ENCODE results near the gene WNT1.

WNT1 gene

GRCh38 chr12:48938805-48939204 lies 39.3 kb upstream of the WNT1 start:
- H3K36me3 ChIP-seq (ENCODE audit: insufficient read depth, low read length), result peaks cover 67% of the 10 kb centered on the region
- DNase-seq (ENCODE audit: low read depth, low spot score), result no peak

GRCh38 chr12:48940181-48940580 lies 37.9 kb upstream of the WNT1 start:
- H3K36me3 ChIP-seq (ENCODE audit: insufficient read depth, low read length), result peaks cover 55% of the 10 kb centered on the region
- H3K9ac ChIP-seq (ENCODE audit: insufficient read length), result no peak overlapping the region
- no peak for DNase-seq (ENCODE audit: low read depth, low spot score)
- TF ChIP-seq FOXP2 (optimal IDR thresholded peaks at IDR 0.05; ENCODE audit: control extremely low read depth, extremely low read length, insufficient read depth) (no peak), POLR2AphosphoS5 (IDR thresholded peaks at IDR 0.05; ENCODE audit: borderline replicate concordance, low read depth, low read length) (no peak), EZH2 (IDR thresholded peaks at IDR 0.05) (no peak)
- H3K4me3 ChIP-seq, result no peak overlapping the region
- H3K27ac ChIP-seq, result no peak overlapping the region
- no peaks in the 10 kb centered on the region for H3K9me3 ChIP-seq (ENCODE audit: low read depth, low read length)

More at GRCh38 chr12:48938805-48939204, 39.3 kb upstream of the WNT1 start:
- Histone ChIP-seq H3K9me3 (ENCODE audit: low read depth, low read length) (no peaks in the 10 kb centered on the region), H3K9ac (ENCODE audit: insufficient read length) (no peak overlapping the region), H3K4me3 (no peak overlapping the region), H3K27ac (no peak overlapping the region)
- no peak for TF ChIP-seq POLR2AphosphoS5 (IDR thresholded peaks at IDR 0.05; ENCODE audit: borderline replicate concordance, low read depth, low read length)
- TF ChIP-seq EZH2 (IDR thresholded peaks at IDR 0.05), result no peak
- TF ChIP-seq FOXP2 (optimal IDR thresholded peaks at IDR 0.05; ENCODE audit: control extremely low read depth, extremely low read length, insufficient read depth), result no peak

- DNase-seq (ENCODE audit: low read depth, low spot score), result no peak
- no peak overlapping the region for H3K9ac ChIP-seq (ENCODE audit: insufficient read length)
- no peaks in the 10 kb centered on the region for H3K9me3 ChIP-seq (ENCODE audit: low read depth, low read length)
- no peak overlapping the region for H3K4me3 ChIP-seq
- no peak overlapping the region for H3K27ac ChIP-seq
- H3K36me3 ChIP-seq (ENCODE audit: insufficient read depth, low read length), result peaks cover 37% of the 10 kb centered on the region
- TF ChIP-seq EZH2 (IDR thresholded peaks at IDR 0.05) (no peak), FOXP2 (optimal IDR thresholded peaks at IDR 0.05; ENCODE audit: control extremely low read depth, extremely low read length, insufficient read depth) (no peak), POLR2AphosphoS5 (IDR thresholded peaks at IDR 0.05; ENCODE audit: borderline replicate concordance, low read depth, low read length) (no peak)
These were observed 34.9 kb upstream of the WNT1 start for GRCh38 chr12:48943221-48943620.

GRCh38 chr12:48946205-48946604 lies 31.9 kb upstream of the WNT1 start:
- Histone ChIP-seq H3K9ac (ENCODE audit: insufficient read length) (no peak overlapping the region), H3K9me3 (ENCODE audit: low read depth, low read length) (no peaks in the 10 kb centered on the region), H3K4me3 (no peak overlapping the region), H3K27ac (no peak overlapping the region), H3K36me3 (ENCODE audit: insufficient read depth, low read length) (peaks cover 12% of the 10 kb centered on the region)
- no peak for TF ChIP-seq EZH2 (IDR thresholded peaks at IDR 0.05)
- no peak for TF ChIP-seq FOXP2 (optimal IDR thresholded peaks at IDR 0.05; ENCODE audit: control extremely low read depth, extremely low read length, insufficient read depth)
- no peak for TF ChIP-seq POLR2AphosphoS5 (IDR thresholded peaks at IDR 0.05; ENCODE audit: borderline replicate concordance, low read depth, low read length)
- DNase-seq (ENCODE audit: low read depth, low spot score), result no peak

GRCh38 chr12:48946943-48947342 lies 31.2 kb upstream of the WNT1 start:
- no peak for TF ChIP-seq EZH2 (IDR thresholded peaks at IDR 0.05)
- TF ChIP-seq FOXP2 (optimal IDR thresholded peaks at IDR 0.05; ENCODE audit: control extremely low read depth, extremely low read length, insufficient read depth), result no peak
- TF ChIP-seq POLR2AphosphoS5 (IDR thresholded peaks at IDR 0.05; ENCODE audit: borderline replicate concordance, low read depth, low read length), result no peak

GRCh38 chr12:48947727-48948126 lies 30.4 kb upstream of the WNT1 start:
- peaks cover 13% of the 10 kb centered on the region for H3K36me3 ChIP-seq (ENCODE audit: insufficient read depth, low read length)
- H3K4me3 ChIP-seq, result no peak overlapping the region
- no peak overlapping the region for H3K9ac ChIP-seq (ENCODE audit: insufficient read length)
- no peak overlapping the region for H3K27ac ChIP-seq
- DNase-seq (ENCODE audit: low read depth, low spot score), result no peak
- no peak for TF ChIP-seq POLR2AphosphoS5 (IDR thresholded peaks at IDR 0.05; ENCODE audit: borderline replicate concordance, low read depth, low read length)
- no peak for TF ChIP-seq FOXP2 (optimal IDR thresholded peaks at IDR 0.05; ENCODE audit: control extremely low read depth, extremely low read length, insufficient read depth)
- no peak for TF ChIP-seq EZH2 (IDR thresholded peaks at IDR 0.05)
- no peaks in the 10 kb centered on the region for H3K9me3 ChIP-seq (ENCODE audit: low read depth, low read length)

More at GRCh38 chr12:48946943-48947342, 31.2 kb upstream of the WNT1 start:
- H3K36me3 ChIP-seq (ENCODE audit: insufficient read depth, low read length), result peaks cover 9% of the 10 kb centered on the region
- DNase-seq (ENCODE audit: low read depth, low spot score), result no peak
- H3K27ac ChIP-seq, result no peak overlapping the region
- H3K9ac ChIP-seq (ENCODE audit: insufficient read length), result no peak overlapping the region
- no peaks in the 10 kb centered on the region for H3K9me3 ChIP-seq (ENCODE audit: low read depth, low read length)
- H3K4me3 ChIP-seq, result no peak overlapping the region

- H3K4me3 ChIP-seq, result no peak overlapping the region
- no peak for DNase-seq (ENCODE audit: low read depth, low spot score)
- no peak overlapping the region for H3K9ac ChIP-seq (ENCODE audit: insufficient read length)
- no peaks in the 10 kb centered on the region for H3K9me3 ChIP-seq (ENCODE audit: low read depth, low read length)
- no peak overlapping the region for H3K27ac ChIP-seq
- H3K36me3 ChIP-seq (ENCODE audit: insufficient read depth, low read length), result peaks cover 39% of the 10 kb centered on the region
- no peak for TF ChIP-seq POLR2AphosphoS5 (IDR thresholded peaks at IDR 0.05; ENCODE audit: borderline replicate concordance, low read depth, low read length)
- no peak for TF ChIP-seq FOXP2 (optimal IDR thresholded peaks at IDR 0.05; ENCODE audit: control extremely low read depth, extremely low read length, insufficient read depth)
- no peak for TF ChIP-seq EZH2 (IDR thresholded peaks at IDR 0.05)
These were observed 25.4 kb upstream of the WNT1 start for GRCh38 chr12:48952691-48953090.

- TF ChIP-seq FOXP2 (optimal IDR thresholded peaks at IDR 0.05; ENCODE audit: control extremely low read depth, extremely low read length, insufficient read depth) (no peak), EZH2 (IDR thresholded peaks at IDR 0.05) (no peak), POLR2AphosphoS5 (IDR thresholded peaks at IDR 0.05; ENCODE audit: borderline replicate concordance, low read depth, low read length) (no peak)
- no peak overlapping the region for H3K9ac ChIP-seq (ENCODE audit: insufficient read length)
These were observed 24.1 kb upstream of the WNT1 start for GRCh38 chr12:48954061-48954460.

GRCh38 chr12:48954841-48955501 lies 23.2 kb upstream of the WNT1 start:
- Histone ChIP-seq H3K9me3 (ENCODE audit: low read depth, low read length) (no peaks in the 10 kb centered on the region), H3K4me3 (no peak overlapping the region), H3K9ac (ENCODE audit: insufficient read length) (no peak overlapping the region), H3K27ac (no peak overlapping the region), H3K36me3 (ENCODE audit: insufficient read depth, low read length) (peaks cover 39% of the 10 kb centered on the region)
- TF ChIP-seq EZH2 (IDR thresholded peaks at IDR 0.05) (no peak), FOXP2 (optimal IDR thresholded peaks at IDR 0.05; ENCODE audit: control extremely low read depth, extremely low read length, insufficient read depth) (no peak), POLR2AphosphoS5 (IDR thresholded peaks at IDR 0.05; ENCODE audit: borderline replicate concordance, low read depth, low read length) (no peak)
- no peak for DNase-seq (ENCODE audit: low read depth, low spot score)

More at GRCh38 chr12:48954061-48954460, 24.1 kb upstream of the WNT1 start:
- Histone ChIP-seq H3K4me3 (no peak overlapping the region), H3K9me3 (ENCODE audit: low read depth, low read length) (no peaks in the 10 kb centered on the region), H3K27ac (no peak overlapping the region), H3K36me3 (ENCODE audit: insufficient read depth, low read length) (peaks cover 39% of the 10 kb centered on the region)
- DNase-seq (ENCODE audit: low read depth, low spot score), result no peak
